GM21360 (cell line): ENCODE data around the gene TESK2.
"Not testable (repeated sequence)": the region's sequence is repeated elsewhere in the genome, so short reads cannot be mapped to it uniquely, and the experiment has no call there.

Source experiments
- ATAC-seq: cut with Tn5 transposase; IDR thresholded peaks from one replicate; pipeline ENCODE4 v1.9.1; 2021; ENCODE audit warnings: mild to moderate bottlenecking, moderate library complexity; ENCODE audit not compliant: unreplicated experiment

The TESK2 gene, protein sequence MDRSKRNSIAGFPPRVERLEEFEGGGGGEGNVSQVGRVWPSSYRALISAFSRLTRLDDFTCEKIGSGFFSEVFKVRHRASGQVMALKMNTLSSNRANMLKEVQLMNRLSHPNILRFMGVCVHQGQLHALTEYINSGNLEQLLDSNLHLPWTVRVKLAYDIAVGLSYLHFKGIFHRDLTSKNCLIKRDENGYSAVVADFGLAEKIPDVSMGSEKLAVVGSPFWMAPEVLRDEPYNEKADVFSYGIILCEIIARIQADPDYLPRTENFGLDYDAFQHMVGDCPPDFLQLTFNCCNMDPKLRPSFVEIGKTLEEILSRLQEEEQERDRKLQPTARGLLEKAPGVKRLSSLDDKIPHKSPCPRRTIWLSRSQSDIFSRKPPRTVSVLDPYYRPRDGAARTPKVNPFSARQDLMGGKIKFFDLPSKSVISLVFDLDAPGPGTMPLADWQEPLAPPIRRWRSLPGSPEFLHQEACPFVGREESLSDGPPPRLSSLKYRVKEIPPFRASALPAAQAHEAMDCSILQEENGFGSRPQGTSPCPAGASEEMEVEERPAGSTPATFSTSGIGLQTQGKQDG

DNA sequence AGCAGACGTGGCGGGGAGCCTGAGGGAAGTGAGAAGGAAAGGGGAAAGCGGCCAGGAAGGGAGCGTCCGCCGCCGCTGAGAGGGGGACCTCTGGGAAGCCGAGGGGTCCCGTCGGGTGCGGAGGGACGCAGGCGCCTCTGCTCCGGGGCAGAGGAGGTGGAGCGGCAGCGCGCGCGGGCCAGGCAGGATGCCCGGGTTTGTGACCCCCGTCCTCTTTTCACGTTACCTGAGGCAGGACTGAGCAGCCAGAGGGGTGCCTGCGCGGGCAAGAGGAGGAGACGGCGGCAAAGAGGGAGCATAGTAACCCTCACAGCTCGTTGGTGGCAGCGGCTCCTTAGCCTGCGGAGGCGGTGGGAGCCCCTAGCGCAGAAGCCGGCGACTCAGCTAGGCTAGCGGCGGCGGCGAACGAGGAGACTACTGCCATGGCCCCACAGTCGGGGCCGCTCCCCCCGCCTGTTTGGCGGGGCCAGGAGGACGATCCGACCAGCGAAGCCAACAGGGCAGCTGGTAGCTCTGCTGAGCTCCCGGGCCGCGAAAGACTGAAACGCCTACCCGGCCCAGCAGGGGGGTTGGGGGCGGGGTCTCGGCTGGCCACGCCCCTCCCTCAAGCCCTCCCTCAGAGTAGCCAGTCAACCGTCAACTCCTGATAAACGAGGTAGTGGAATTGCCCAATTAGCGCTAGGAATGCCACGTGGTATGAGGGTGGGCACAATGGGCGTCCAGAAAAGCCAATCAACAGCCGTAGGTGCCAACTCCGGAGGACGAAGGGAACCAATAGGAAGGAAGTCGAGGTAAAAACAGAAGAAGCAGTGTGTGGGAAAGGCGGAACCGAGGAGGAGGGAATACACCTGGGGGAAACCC is at the start of gene TESK2:
TSS of gene TESK2 (minus strand) at position 538 of the 861 bp plus-strand sequence. CDS start 33,378 bp downstream, outside the sequence.
- peak; percentile 81 for ATAC-seq

DNA sequence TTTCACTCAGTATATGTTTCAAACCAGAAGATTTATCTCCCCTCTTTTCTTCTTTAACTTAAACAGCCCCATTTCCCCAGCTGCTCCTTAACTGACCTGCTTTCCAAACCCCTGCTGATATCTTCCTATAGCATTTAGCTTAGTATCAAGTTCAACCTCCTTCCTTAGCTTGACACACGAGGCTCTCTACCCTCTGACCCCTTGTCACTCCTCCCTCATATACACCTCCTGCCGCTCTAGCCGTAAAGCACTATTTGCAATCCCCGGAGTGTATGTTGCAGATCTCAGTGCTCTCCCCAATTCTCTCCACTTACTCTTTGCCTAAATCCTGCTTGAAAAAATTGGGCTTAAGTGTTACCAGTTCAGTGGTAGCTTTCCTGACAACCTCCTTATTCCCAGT is 45.9 kb upstream of the TESK2 start:
- no peak for ATAC-seq

DNA sequence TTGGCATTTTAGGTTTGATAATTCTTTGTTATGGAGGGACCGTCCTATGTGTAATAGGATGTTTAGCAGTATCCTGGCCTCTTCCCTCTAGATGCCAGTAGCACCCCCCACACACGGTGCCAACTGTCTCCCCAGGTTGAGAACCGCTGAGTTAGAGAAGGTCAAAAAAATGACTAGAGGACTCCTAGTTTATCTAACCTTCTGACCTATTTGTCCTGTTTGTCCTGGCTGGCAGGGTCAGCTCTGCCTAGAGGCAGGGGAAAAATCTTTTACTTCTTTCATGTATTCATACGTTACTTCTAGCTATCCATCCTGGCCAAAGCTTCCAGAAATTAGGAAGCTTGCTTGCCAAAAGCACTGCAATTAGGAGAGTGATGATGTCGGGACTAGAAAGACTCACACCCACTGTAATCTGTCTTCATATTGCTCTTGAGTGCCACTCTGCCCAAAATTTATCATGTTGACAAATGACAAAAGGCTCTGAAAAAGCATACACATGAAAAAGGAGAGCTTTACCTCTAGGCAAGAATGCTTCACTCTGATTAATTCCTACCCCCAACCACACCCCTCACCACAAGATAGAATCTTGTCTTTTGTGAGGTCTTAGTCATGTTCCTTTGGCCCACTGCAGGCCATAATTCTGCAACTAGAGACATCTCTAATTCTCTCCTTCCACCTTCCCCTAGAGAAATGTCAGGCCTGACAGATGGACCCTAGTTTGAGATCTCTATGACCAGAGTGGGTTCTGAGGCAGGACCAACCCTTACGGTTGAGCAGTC is 45.2 kb upstream of the TESK2 start:
- no peak for ATAC-seq

DNA sequence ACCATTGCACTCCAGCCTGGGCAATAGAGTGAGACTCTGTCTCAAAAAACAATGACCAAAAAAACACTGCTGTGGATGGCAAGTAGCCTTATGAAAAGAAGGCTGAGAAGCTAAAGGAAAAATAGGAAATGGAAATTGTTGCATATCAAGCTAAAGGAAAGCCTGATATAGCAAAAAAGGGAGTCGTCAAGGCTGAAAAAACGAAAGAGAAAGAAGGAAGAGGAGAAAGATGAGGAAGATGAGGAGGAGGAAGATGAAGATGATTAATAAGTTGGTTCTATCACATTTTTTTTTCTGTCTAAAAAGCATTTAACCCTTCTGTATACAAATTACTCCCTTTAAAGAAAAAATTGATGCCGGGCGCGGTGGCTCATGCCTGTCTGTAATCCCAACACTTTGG is 40.9 kb upstream of the TESK2 start:
- no peak for ATAC-seq

DNA sequence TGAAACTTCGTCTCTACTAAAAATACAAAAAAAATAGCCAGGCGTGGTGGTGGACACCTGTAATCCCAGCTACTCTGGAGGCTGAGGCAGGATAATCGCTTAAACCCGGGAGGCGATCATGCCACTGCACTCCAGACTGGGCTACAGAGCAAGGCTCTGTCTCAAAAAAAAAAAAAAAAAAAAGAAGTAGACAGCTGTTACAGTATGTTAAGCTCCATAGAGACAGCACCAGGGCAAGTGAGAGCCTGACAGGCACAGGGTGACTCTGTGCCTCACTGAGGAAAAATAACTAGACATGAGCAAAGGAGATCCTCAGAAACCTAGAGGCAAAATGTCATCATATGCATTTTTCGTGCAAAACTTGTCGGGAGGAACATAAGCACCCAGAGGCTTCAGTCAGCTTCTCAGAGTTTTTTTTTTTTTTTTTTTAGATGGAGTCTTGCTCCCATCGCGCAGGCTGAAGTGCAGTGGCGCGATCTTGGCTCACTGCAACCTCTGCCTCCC is 39.7 kb upstream of the TESK2 start:
- ATAC-seq = no peak

DNA sequence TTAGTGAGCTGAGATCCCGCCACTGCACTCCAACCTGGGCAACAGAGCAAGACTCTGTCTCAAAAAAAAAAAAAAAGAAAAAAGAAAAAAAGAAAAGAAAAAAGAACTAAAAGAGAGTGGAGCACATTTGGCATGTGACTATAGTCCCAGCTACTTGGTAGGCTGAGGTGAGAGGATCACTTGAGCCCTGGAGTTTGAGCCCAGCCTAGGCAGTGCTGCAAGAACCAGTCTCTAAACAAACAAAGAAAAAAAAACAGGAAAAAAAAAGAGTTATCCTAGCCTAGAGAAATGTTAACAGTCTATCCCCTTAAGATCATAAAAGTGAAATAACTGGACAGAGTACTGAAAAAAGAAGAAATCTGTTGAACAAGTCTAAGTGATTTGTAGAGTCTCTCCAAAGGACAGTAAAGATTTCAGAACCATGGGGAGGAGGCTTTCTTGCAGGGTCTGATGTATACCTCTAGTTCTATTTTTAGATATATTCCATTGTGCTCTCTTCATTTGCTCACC is 35.2 kb upstream of the TESK2 start:
- no peak for ATAC-seq

DNA sequence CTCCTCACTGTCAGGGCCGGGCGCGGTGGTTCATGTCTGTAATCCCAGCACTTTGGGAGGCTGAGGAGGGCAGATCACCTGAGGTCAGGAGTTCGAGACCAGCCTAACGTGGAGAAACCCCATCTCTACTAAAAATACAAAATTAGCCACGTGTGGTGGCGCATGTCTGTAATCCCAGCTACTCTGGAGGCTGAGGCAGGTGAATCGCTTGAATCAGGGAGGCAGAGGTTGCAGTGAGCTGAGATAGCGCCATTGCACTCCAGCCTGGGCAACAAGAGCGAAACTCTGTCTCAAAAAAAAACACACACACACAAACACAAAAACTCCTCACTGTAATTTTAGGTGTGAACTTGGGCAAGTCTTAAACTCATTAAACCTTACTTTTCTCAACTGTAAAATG is 33.0 kb upstream of the TESK2 start:
- not testable (repeated sequence) for ATAC-seq

DNA sequence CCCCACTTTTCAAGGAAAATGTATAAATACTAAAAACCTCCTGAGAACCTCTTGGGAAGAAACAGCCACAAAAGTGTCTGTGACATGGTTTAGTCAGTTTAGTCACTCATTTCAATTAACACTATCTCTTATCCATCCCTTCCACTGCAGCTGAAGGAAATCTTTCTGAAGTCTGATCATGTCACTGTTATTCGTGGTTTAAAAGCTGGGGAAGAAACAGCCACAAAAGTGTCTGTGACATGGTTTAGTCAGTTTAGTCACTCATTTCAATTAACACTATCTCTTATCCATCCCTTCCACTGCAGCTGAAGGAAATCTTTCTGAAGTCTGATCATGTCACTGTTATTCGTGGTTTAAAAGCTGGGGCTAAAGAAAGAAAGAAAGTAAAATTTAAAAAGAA is 32.6 kb upstream of the TESK2 start:
- not testable (repeated sequence) for ATAC-seq

DNA sequence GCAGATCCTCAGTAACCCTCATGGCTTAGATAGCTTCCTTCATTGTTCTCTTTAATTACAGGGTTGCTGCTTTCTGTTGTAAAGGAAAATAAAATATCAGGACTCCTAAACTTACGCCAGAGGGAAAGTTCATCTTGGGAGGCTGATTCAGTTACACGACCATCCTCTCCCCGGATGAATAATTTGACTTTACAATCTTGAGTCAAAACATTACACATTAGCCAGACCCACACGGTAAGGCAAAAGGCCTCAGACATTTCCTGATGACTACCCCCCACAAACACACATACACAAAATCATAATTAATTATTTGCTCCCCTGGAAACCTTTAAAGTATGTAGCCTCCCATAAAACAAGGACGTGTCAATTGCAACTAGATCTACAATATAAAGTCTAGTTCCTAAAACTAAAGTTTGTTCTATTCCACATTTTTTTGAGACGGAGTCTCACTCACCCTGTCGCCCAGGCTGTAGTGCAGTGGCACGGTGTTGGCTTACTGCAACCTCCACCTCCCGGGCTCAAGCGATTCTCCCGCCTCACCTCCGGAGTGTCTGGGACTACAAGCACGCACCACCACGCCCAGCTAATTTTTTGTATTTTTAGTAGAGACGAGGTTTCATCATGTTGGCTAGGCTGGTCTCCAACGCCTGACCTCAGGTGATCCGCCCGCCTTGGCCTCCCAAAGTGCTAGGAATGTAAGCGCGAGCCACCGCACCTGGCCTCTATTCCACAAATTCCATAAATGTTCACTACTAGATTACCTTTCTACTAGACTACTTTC is 31.6 kb upstream of the TESK2 start:
- ATAC-seq = no peak

DNA sequence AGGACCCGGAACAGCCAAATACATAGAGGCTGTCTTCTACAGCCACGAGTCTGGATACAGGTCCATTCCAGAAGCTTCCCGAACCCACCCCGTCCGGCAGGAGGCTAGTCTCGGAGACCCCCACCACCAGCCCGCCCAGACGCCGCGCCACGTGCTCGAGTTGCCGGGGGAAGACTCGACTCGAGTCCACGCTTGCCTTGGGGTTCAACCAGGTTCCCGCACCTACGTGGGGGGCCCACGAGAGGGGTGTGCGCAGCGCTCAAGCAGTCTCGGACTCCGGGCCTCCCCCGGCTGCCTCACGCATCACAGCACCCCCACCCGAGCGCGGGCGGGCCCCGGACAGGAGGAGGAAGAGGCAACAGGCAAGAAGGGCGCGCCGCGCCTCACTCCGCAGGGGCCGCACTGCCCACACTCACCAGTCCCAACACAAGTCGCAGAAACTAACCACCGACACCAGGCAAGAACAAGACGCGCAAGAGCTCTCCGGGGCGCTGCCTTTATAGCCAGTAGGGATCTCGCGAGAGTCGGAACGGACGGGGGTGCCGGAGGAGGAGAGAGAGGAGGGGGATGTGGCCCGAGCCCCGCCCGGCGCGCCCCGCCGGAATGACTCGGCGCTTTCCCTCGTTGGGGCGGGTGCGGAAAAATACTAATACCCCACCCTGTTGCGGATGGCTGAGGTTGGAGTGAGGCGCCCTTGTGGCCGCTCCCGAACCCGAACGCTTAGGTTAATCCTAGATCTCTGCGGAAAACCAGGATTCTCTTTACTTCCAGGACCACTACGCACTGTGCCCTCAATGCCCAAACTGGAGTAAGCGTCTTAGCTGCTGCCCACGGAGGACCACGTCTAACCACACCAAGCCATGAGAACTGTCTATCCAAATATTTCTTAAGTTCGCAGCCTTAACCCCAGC is 30.7 kb upstream of the TESK2 start, which contains the start of gene PRDX1:
TSS of gene PRDX1 (minus strand) at position 472 of the 911 bp plus-strand sequence. CDS start 2,841 bp downstream, outside the sequence.
- peak; percentile 82 for ATAC-seq

DNA sequence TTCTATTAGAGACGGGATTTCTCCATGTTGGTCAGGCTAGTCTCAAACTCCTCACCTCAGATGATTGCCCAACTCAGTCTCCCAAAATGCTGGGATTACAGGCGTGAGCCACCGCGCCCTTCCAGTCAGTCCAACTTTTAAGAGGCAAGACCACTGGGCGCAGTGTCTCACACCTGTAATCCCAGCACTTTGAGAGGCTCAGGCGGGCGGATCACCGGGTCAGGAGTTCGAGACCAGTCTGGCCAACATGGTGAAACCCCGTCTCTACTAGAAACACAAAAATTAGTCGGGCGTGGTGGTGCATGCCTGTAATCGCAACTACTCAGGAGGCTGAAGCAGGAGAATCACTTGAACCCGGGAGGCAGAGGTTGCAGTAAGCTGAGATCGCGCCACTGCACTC is 28.8 kb upstream of the TESK2 start:
- ATAC-seq = not testable (repeated sequence)

DNA sequence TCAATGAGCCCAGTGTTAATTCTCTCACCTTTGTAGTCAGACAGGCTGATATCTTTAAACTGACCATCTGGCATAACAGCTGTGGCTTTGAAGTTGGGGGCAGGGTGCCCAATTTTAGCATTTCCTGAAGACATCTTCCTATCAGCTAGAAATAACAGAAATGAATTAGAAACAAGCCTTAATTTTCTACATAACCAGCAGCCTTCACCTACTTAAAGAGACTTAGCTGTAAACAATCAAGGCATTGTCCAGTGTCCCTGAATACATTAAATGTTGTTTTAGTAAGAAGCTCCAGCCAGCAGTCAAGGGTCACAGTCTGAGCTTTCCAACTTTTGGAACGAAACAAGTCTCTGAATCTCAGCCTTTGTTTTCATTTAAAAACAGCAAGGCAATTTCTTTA is 27.9 kb upstream of the TESK2 start:
- no peak for ATAC-seq

DNA sequence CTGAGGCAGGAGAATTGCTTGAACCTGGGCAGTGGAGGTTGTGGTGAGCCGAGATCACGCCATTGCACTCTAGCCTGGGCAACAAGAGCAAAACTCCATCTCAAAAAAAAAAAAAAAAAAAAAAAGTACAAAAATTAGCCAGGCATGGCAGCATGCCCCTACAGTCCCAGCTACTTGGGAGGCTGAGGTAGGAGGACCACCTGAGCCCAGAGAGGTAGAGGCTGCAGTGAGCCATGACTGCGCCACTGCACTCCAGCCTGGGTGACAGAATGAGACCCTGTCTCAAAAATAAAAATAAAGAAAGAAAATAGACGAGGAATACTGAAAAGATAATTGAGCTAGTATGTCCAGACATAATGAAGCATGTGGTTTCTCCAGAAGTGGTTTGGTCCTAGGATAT is 27.4 kb upstream of the TESK2 start:
- not testable (repeated sequence) for ATAC-seq

DNA sequence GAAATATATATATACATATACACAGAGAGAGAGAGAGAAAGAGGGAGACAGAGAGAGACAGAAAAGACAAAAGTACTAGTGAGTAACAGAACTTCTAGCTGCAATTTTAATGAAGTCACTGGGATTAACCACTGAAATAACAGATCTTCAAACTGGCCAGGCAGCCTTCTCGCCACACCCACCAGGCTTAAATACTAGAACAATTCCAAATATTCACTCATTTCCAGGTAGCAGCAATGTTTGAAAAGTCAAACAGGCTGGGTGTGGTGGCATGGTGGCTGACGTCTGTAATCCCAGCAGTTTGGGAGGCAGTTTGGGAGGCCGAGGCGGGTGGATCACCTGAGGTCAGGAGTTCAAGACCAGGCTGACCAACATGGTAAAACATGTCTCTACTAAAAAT is 25.5 kb upstream of the TESK2 start:
- no peak for ATAC-seq

DNA sequence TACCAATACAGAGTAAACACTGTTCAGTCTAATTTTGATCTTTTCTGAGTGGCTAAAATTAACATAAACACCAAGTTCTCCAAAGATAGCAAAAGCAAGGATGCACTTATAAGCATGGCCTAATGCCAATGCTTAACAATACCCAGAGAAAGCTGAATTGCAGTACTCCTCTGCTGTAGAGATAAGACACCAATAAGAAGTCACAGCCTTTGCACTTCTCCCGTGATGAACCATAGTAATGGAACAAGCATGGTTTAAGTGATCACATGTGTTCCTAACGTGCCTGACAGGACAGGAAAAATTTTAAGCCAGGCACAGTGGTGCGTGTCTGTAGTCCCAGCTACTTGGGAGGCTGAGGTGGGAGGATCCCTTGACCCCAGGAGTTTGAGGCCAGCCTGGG is 25.1 kb upstream of the TESK2 start:
- ATAC-seq = no peak

DNA sequence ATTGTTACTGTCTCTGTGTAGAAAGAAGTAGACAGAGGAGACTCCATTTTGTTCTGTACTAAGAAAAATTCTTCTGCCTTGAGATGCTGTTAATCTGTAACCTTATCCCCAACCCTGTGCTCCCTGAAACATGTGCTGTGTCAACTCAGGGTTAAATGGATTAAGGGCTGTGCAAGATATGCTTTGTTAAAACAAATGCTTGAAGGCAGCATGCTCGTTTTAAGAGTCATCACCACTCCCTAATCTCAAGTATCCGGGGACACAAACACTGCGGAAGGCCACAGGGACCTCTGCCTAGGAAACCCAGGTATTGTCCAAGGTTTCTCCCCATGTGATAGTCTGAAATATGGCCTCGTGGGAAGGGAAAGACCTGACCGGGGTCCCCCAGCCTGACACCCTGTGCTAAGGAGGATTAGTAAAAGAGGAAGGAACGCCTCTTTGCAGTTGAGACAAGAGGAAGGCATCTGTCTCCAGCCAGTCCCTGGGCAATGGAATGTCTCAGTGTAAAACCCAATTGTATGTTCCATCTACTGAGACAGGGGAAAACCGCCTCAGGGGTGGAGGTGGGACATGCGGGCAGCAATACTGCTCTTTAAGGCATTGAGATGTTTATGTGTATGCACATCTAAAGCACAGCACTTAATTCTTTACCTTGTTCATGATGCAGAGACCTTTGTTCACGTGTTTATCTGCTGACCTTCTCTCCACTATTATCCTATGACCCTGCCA is 22.7 kb upstream of the TESK2 start:
- ATAC-seq = not testable (repeated sequence)

DNA sequence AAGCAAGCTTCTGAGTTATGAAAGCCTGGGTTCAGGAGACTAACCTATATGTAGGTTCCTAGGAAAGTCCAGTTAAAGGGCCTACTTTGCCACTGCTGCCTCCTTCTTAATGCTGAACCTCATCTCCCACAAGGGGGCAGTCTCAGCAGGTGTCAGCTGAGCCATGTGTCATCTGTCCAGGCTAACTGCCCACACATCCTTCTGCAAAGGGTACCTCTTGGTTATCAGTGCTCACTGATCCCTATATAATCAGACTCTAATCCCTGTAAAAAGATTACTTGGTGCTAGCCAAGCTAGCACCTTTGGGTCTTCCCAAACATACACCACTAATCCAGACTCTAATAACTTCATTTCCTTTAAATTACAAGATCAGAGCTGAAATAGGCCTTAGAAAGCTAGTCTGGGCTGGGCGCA is 21.7 kb upstream of the TESK2 start:
- no peak for ATAC-seq
